Upper lobe of right lung (tissue), 1 donor: ENCODE measurements around the gene OSM. TPM values are rescaled to one million over a fixed set of nuclear protein-coding genes. Genes with fewer than 3 reads are reported as not detected.

Source experiments
- ATAC-seq: fragments of 200-7000 bp; cut with Tn5 transposase; one replicate; pipeline ENCODE4 v1.9.1; 2020; ENCODE audit warnings: mild to moderate bottlenecking, moderate library complexity
- DNase-seq: peaks from one replicate; pipeline ENCODE4 v3.0.0-alpha.2; 2020
- H3K27ac ChIP-seq: fragments of 200-600 bp; one replicate; pipeline ENCODE4 v1.8.0; 2022
- H3K27me3 ChIP-seq: fragments of 200-600 bp; one replicate; pipeline ENCODE4 v1.8.0; 2022; ENCODE audit warnings: mild to moderate bottlenecking
- H3K36me3 ChIP-seq: fragments of 200-600 bp; one replicate; pipeline ENCODE4 v1.8.0; 2022
- H3K4me1 ChIP-seq: fragments of 200-600 bp; one replicate; pipeline ENCODE4 v1.8.0; 2022
- H3K4me3 ChIP-seq: fragments of 200-600 bp; one replicate; pipeline ENCODE4 v1.8.0; 2022; ENCODE audit warnings: mild to moderate bottlenecking
- H3K9me3 ChIP-seq: fragments of 200-600 bp; one replicate; pipeline ENCODE4 v1.8.0; 2022
- CTCF ChIP-seq: fragments of 200-600 bp; IDR thresholded peaks from one replicate; pipeline ENCODE4 v1.8.0; 2022; ENCODE audit warnings: antibody characterized with exemption
- intact Hi-C: fragments of 100-400 bp; cut with DNase I; formaldehyde crosslinking; loops from one replicate; pipeline ENCODE4 v1.11.0; 2022
- total RNA-seq: library from RNA; stranded (reverse); fragmentation: NEBNext Ultra II Directional; extraction: Animal tissue kit (Norgen Biotek cat#: 25700); gene quantifications from one replicate; pipeline ENCODE4 v1.2.1, GENCODE V29; 2021
- donor health status: DM: no; HTN: yes; CAD: no; lungs with severe emphysema.

The OSM gene
- total RNA-seq, 1 donor from 2014 or later = 1.6 TPM

- DNase-seq (no peak), ATAC-seq (no peak)
- no peak for TF ChIP-seq CTCF
- no peaks in the 10 kb centered on the region for H3K36me3 ChIP-seq
- no peak overlapping the region for H3K4me3 ChIP-seq
- no peak overlapping the region for H3K27ac ChIP-seq
- no peaks in the 10 kb centered on the region for H3K9me3 ChIP-seq
- no peaks in the 10 kb centered on the region for H3K4me1 ChIP-seq
- intact Hi-C loops = no loop called here
- H3K27me3 ChIP-seq = no peaks in the 10 kb centered on the region
Measured at GRCh38 chr22:30227438-30228228, 39.0 kb downstream of the OSM start.

- Histone ChIP-seq H3K36me3 (no peaks in the 10 kb centered on the region), H3K27ac (no peak overlapping the region), H3K4me3 (no peak overlapping the region), H3K9me3 (no peaks in the 10 kb centered on the region), H3K27me3 (no peaks in the 10 kb centered on the region), H3K4me1 (no peaks in the 10 kb centered on the region)
- no peak for TF ChIP-seq CTCF
- ATAC-seq (no peak), DNase-seq (no peak)
- intact Hi-C loops = no loop called here
Measured at GRCh38 chr22:30226192-30226832, 40.3 kb downstream of the OSM start.

GRCh38 chr22:30225220-30225927, 41.3 kb downstream of the OSM start:
- no peak for TF ChIP-seq CTCF
- Histone ChIP-seq H3K9me3 (no peaks in the 10 kb centered on the region), H3K4me1 (no peaks in the 10 kb centered on the region), H3K27me3 (no peaks in the 10 kb centered on the region), H3K36me3 (no peaks in the 10 kb centered on the region), H3K27ac (no peak overlapping the region), H3K4me3 (no peak overlapping the region)
- intact Hi-C loops = no loop called here
- DNase-seq = no peak
- no peak for ATAC-seq

GRCh38 chr22:30224161-30224857, 42.3 kb downstream of the OSM start:
- Histone ChIP-seq H3K27ac (no peak overlapping the region), H3K36me3 (no peaks in the 10 kb centered on the region), H3K4me1 (no peaks in the 10 kb centered on the region), H3K9me3 (no peaks in the 10 kb centered on the region), H3K4me3 (no peak overlapping the region), H3K27me3 (no peaks in the 10 kb centered on the region)
- TF ChIP-seq CTCF = no peak
- intact Hi-C loops = no loop called here
- DNase-seq (no peak), ATAC-seq (no peak)

GRCh38 chr22:30223303-30223702, 43.3 kb downstream of the OSM start:
- Histone ChIP-seq H3K9me3 (no peaks in the 10 kb centered on the region), H3K27me3 (no peaks in the 10 kb centered on the region), H3K4me3 (no peak overlapping the region), H3K27ac (no peak overlapping the region), H3K36me3 (no peaks in the 10 kb centered on the region), H3K4me1 (no peaks in the 10 kb centered on the region)
- DNase-seq (no peak), ATAC-seq (no peak)
- intact Hi-C loops = no loop called here
- no peak for TF ChIP-seq CTCF
